NCI-H460 (cell line): ENCODE results near the gene CA7. TPM values are rescaled to one million over a fixed set of nuclear protein-coding genes. Genes with fewer than 3 reads are reported as not detected.
"Not testable (repeated sequence)": the region's sequence is repeated elsewhere in the genome, so short reads cannot be mapped to it uniquely, and the experiment has no call there.

Experiments used
- DNase-seq: peaks from one replicate; pipeline ENCODE4 v3.0.0-alpha.2; 2016; ENCODE audit warnings: low read depth; ENCODE audit errors: extremely low read depth
- total RNA-seq: library from RNA; depleted of rRNA; stranded (reverse); fragments of >200 nt; shearing (Covaris generic); gene quantifications from 2 replicates; pipeline ENCODE4 v1.2.3, GENCODE V29; 2014

Gene CA7
- total RNA-seq, 1 experiment from 2014 or later = not detected

GRCh38 chr16:66845791-66846221 lies 1.6 kb downstream of the CA7 start:
- DNase-seq = no peak

GRCh38 chr16:66846266-66846665 lies 2.1 kb downstream of the CA7 start:
- DNase-seq = no peak

- no peak for DNase-seq
Measured at GRCh38 chr16:66846831-66847230, 2.6 kb downstream of the CA7 start.

GRCh38 chr16:66847533-66848067 lies 3.4 kb downstream of the CA7 start:
- no peak for DNase-seq

- no peak for DNase-seq
Measured at GRCh38 chr16:66848172-66848571, 4.0 kb downstream of the CA7 start.

- DNase-seq = no peak
Measured at GRCh38 chr16:66849021-66849420, 4.8 kb downstream of the CA7 start.

GRCh38 chr16:66849549-66849948 lies 5.3 kb downstream of the CA7 start:
- no peak for DNase-seq

- no peak for DNase-seq
Measured at GRCh38 chr16:66850115-66850815, 6.1 kb downstream of the CA7 start.

GRCh38 chr16:66851166-66851964 lies 7.2 kb downstream of the CA7 start:
- no peak for DNase-seq

GRCh38 chr16:66853261-66854139 lies 9.3 kb downstream of the CA7 start:
- DNase-seq = no peak

GRCh38 chr16:66856184-66856730 lies 12.0 kb downstream of the CA7 start:
- DNase-seq = no peak

GRCh38 chr16:66856801-66857200 lies 12.6 kb downstream of the CA7 start:
- no peak for DNase-seq

GRCh38 chr16:66857437-66857836 lies 13.2 kb downstream of the CA7 start:
- no peak for DNase-seq

GRCh38 chr16:66858740-66859396 lies 14.7 kb downstream of the CA7 start:
- no peak for DNase-seq

GRCh38 chr16:66859397-66860068 lies 15.3 kb downstream of the CA7 start:
- no peak for DNase-seq

GRCh38 chr16:66862023-66862520 lies 17.9 kb downstream of the CA7 start:
- DNase-seq = no peak

- DNase-seq = no peak
Measured at GRCh38 chr16:66863707-66864106, 19.5 kb downstream of the CA7 start.

- DNase-seq = no peak
Measured at GRCh38 chr16:66869424-66869823, 25.2 kb downstream of the CA7 start.

GRCh38 chr16:66871363-66871762 lies 27.1 kb downstream of the CA7 start:
- not testable (repeated sequence) for DNase-seq
